HG03432 (cell line): ENCODE data around the gene SOX8.

Experiments
- ATAC-seq: cut with Tn5 transposase; IDR thresholded peaks from one replicate; pipeline ENCODE4 v1.9.1; 2021; ENCODE audit warnings: mild to moderate bottlenecking, moderate library complexity; ENCODE audit not compliant: unreplicated experiment

The SOX8 gene

DNA sequence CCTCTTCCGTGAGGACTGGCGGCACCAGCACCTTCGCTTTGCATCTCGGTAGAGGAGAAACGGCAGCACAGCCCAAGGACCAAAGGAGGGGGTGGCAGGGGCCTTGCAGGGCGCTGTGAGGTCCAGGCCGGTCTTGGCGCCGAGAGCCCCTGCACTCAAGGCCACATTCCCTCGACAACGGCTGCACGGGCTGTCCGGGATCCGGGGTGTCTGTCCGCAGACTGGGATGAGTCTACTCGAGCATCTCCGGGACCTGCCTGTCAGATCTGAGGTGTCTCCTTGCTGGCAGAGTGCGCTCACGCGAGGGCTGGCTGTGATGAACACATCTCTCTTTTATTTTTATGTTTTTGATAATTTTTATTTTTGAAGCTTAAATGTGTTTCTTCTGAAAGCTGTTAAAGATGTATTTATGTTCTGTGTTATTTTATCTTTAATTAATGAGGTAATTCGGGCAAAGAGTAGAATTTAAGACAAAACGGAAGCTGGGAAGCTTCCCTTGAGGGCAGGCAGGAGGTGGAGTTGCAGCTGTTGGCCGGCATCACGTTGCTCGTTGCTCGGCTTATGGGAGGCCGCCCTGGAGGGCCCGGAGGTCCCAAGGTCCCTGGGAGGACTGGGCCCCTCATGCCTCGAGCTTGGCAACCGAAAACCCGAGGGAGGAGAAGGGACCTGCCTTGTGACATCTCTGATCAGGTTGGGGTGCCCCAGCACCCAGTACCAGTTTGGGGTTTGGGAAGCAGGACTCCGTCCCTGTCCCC is 4.3 kb downstream of the SOX8 start:
- no peak for ATAC-seq

DNA sequence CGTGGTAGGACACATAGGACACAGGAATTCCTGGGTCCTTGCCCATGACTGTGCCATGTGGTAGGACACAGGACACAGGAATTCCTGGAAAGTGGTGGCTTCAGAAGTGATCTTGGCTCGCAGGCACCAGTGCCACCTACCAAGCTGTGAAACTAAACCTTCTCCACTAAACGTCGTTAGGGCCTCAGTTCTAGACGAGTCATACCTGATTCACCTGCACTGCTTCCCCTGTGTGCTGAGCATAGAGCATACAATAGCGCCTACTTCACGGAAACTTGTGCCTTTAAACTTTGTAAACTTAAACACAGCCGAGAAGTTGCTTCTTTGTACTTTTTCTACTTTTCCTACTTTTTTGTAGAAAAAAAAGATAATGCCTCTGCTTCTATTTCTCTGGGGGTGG is 4.8 kb downstream of the SOX8 start:
- ATAC-seq = no peak

DNA sequence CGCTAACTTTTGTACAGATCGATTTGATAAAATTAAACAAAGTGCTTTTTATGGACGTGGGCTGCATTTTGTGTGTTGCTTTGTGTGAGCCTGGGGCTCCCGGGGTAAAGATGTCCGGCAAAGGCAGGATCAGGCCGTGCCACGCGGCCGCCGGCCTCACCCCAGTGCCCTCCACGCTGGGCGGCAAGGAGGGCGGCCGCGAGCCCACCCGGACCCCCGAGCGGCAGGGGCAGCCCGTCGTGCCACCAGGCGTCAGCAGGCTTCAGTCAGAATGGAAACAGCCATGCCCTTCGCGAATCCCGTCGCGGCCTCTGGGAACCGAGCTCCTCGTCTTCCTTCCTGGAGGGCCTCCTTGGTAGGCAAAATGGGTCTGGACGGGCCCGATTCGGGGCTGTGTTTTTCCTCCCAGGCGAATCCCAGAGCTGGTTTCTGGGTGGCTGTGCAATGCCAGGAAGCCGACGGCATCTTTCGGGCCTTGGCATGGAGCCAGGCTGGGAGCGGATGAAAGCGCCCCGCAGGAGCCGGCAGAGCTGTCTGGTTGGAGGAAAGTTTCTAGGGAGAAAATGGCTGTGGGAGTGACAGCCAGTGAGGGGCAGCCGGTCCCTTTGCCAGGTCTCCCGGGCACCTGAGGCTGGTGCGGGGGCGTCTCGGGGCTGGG is 5.5 kb downstream of the SOX8 start:
- no peak for ATAC-seq

DNA sequence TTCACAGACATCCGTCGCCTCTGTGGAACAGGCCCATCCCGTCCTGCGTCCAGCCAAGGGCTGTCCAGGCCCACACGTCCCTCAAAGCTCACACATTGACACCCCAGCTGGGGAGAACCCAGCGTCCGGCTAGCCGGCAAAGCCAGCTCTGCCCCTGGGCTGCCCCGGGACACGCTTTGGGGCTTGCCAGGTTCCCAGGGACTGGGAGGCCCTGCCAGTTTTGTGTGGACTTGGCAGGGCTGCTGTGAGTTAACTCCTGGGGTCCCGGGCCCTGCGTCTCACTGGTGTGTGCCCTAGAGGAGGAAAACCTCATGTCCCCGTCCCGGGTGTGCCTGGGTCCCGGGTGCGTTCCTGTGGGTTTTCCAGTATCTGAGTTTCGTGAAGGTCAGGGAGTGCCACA is 6.3 kb downstream of the SOX8 start:
- ATAC-seq = no peak

DNA sequence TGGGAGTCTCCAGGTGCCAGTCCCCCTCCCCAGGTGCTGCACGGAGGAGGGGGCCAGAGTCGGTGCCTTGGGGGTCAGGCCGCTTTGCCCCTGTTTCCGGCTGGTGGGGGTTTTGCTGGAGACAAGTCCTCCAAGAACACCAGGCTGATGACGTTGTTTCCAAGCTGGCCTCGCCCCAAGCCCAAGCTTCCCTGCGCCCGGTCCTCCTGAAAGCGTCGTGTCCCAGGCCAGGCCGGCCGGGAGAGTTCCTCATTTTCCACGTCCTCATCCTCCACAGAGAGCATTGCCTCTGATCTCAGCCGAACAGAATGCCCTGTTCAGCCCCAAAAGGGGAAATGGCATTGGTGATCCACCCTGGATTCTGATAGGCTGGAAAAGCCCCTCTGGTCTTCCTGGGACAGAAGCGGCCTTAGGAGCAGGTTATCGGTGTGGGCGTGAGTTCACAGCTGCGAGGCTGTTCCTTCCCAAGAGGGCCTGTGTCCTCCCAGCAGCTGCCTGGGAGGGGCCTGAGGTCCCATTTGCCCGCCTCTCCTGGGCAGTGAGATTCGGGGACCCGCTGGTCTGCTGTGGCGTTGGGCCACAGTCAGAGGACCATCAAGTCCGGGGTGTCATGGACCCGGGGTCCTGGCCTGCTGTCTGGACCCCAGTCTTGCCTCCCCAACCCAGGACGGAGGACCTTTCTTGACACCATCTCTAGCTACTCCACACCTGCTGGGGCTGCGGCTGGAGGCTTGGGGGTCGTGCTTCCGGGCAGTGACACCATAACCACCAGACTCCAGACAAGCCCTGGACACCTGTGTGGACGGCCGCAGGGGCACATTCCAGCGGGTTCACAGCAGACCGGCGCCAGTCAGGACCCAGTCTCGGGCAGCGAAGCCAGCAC is 7.1 kb downstream of the SOX8 start:
- ATAC-seq = no peak

DNA sequence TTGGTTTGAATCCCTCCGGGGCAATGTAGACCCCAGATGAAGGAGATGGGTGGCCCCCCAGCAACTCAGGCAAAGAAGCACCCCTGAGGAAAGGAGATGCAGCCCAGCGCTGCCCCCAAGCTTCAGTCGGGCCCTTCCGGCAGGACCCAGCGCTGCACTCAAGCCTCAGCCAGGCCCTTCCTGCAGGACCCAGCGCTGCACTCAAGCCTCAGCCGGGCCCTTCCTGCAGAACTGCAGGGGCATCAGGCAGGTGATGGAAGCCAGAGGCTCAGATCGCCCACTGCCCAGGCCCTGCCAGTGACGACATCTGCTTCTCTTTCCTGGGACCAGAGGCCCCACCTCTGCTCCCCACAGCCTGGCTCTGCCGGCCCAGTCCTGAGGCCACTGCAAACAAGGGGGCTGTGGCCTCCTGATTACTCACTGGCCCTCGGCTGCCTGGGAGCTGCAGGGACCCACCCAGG is 7.8 kb downstream of the SOX8 start:
- ATAC-seq = no peak

DNA sequence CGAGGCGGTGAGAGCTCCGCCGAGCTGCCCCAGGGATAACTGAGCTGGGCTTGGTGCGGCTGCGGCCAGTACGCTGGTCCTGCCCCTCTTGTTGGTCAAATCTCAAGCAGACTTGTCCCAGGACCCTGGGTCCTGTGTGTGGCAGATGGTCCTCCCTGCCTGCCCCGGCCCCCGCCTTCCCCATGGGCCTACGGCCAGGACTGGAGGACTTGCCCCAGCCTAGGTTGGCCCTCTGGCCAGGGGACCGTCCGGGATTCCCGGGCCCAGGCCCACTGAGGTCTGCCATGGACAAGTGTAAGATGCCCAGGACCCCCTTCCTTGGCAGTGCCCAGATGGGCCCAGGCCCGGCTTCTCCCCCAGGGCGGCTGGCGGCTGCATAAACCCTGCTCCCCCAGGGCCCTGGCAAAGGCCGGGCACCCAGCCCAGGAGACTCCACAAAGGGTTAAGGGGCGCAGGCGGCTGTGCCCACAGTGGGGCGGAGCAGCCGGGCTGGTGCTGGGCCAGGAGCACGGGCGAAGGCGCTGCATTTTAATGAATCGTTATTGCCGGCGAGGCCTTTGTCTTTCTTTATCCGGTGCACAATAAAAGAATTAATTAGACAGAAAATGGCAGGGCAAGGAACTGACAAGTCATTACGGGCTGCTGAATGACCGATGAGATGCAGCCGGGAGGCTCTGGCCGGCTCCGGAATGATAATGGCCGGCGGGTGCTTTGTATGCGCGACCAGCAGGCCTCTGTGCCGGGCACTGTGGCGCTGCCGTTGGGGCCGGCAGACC is 9.1 kb downstream of the SOX8 start:
- no peak for ATAC-seq

DNA sequence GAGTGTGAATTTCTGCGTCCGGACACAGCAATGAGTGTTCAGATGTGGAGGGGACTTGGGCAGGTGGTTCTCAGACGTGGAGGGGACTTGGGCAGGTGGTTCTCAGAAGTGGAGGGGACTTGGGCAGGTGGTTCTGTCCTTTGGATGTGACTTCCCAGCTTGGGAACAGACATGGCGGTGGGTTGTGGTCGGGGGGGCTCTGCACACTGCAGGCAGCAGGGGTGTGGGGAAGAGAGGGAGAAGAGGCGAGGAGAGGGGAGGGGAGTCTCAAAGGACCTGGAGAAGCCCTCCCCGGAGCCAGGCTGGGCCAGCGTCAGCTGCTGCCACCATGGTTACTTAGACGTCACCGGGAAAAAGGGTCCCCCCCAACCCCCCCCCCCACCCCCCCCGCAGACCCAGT is 9.8 kb downstream of the SOX8 start:
- ATAC-seq = no peak

DNA sequence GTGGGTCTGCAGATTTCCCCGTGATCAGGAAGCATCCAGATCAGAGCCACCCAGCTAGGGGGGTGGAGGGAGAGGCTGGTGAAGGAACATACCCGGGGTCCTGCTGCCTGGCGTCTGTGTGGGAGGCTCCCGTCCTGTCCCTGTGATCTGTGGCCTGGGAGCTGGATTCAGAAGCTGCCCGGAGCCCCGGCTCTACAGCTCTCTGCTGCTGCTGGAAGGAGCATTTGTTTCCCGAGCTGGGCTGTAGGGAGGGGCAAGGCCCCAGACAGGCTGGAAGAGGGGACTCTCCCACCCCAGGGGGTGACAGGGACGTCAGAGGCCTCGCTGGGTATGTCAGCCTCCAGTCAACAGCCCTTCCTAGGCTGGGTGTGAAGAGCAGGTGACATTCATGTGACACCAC is 10.2 kb downstream of the SOX8 start:
- ATAC-seq = no peak

DNA sequence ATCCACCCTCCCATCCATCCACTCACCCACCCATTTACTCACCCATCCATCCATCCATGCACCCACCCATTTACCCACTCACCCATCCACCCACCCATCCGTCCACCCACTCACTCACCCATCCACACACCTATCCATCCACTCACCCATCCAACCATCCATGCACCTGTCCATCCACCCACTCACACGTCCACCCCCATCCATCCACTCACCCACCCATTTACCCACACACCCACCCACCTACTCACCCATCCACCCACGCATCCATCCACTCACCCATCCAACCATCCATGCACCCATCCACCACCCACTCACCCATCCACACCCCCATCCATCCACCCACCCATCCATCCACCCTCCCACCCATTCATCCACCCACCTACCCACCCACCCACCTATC is 12.2 kb downstream of the SOX8 start:
- no peak for ATAC-seq

DNA sequence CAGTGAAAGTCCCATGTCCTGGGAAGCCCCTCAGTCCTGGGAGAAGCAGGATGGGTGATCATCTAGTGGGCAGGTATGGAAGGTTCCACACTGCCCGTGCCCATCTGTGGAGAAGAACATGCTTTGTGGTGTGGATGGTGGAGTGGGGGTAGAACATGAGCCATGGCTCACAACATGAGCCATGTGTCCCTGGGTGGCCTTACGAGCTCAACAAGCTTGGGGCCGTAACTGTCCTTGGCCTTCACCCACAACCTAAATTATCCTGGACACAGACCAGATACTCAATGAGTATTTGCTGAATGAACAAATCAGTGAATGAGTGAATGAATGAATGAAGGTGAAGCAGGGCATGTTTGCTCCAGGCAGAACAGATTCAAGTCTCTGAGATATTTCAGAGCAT is 13.5 kb downstream of the SOX8 start:
- no peak for ATAC-seq

DNA sequence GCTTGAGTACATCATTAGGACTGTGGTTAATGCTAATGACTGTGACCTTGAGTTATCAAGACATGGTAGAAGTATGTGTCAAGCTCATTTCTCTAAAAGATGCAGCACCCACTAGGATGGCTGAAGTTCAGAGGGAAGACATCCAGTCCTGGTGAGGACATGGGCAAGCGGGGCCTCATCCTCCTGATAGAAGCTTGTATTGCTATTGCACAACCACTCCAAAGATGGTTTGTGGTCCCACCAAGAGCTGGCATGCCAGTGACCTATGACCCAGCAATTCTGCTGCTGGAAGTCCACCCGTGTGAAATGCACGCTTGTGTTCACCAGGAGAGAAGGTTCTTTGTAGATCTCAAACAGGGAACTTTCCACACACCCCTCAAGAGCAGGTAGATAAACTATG is 14.2 kb downstream of the SOX8 start:
- ATAC-seq = no peak

DNA sequence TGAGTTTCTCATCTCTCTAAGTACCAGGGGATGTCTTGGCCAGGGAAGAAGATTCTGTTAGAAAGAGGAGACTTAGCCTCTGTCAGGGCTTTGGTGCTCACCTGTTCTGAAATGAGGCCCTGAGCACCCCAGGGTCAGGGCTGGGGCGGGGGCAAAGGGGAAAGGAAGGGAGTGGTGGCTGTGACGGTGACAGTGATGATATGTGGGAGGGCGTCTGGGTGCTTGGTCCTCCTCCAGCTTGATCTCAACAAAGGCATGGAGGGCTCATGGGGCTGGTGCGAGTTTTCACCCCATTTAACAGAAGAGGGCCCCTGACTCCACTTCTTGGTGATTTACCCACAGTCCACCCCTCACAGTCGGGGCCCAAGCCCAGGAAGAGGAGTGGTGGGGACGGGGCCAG is 15.1 kb downstream of the SOX8 start:
- no peak for ATAC-seq

DNA sequence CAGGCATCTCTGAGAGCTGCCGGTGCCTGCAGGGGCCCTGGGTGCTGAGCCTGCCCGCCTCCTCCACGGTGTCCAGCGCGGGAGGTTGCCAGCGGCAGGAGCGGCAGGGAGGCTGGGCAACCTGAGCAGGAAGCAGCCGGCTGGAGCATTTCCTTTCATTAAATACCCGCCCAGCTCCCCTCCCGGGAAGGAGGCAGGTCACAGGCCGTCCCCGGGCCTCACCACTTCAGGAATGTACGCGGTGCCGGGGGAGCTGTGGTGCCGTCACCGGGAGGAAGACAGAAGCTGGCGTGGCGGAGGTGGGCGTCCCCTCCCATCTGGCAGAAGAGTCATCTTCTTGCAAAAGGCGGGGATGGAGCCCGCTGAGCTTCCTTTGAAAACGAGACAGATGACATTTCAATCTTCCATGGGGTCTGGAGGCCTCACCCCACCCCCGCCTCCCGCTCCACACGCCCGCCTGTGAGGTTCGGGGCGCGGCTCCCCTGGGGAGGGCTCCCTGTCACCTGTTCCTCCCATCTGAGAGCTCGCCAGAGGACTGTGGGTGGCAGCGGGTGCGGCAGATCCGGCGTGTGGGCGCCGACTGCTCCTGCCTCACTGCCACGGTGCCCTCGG is 16.0 kb downstream of the SOX8 start:
- no peak for ATAC-seq

DNA sequence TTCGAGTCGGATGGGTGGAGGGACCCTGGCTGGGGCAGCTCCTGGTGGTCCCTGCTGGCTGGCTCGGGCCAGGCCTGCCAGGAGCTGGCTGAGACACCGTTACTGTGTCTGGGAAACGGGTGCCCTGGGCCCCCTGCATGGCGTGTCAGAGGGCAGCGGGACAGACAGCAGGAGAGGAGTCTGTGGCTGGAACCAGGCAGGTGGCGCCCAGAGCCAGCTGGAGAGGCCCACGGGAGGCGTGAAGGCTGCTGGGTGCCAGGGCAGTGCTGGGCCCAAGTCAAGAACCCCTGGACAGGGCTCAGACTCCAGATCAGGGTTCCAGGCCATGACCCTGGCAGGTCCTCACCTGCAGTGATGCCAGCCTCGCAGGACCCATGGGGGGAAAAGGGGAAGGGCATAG is 16.6 kb downstream of the SOX8 start:
- ATAC-seq = no peak

DNA sequence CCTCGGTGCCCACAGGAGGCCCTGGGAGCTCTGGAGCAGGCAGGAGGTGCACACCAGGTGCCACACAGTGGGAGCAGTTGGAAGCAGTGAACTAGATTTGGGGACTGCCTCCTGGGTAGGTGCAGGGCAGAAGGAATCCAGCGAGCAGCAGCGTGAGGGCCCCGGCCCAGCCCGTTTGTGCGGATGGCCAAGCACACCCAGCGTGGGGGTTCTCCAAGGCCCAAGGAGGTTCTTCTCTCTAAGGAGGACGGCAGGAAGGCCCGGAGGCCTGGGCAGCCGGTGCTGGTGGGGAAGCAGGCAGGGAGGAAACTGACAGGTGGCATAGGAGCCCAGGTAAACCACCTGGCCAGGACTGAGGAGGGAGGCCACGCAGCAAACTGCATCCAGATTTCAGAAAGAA is 17.0 kb downstream of the SOX8 start:
- no peak for ATAC-seq

DNA sequence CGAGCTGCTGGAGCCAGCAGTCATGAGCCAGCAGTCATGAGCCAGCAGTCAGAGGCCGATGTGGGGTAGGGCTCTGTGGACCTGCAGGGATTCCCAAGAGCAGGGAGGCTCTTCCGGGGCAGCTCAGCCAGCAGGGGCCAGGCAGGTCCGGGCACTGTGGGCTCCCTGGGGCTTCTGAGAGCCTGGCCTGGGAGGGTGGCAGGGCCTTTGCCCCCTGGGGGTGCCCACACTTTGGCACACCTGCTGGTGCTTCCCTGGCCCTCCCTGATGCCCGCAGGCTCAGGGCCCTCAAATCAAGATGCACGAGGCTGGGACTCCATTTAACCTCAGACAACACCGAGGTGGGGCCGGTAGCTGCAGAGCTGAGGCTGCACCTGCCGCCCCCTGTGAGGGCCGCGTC is 18.1 kb downstream of the SOX8 start:
- no peak for ATAC-seq

DNA sequence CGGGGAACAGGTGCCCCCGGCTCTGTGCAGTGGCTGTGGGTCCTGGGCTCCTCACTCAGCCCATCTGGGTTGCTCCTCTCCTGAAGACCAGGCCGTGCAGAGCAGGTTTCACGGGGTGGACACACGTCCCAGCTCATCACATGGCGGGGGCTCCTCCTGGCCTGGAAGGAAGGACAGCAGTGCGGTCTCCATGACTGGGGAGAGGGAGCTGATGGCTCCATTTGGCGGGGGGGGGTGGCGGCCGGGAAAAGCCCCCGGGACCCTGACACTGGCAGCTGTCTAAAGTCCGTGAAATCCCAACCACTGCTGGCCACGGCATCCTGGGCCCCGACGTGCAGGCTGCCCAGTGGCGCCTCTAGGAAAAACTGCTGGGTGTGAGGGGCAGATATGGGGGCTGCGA is 19.0 kb downstream of the SOX8 start:
- no peak for ATAC-seq

DNA sequence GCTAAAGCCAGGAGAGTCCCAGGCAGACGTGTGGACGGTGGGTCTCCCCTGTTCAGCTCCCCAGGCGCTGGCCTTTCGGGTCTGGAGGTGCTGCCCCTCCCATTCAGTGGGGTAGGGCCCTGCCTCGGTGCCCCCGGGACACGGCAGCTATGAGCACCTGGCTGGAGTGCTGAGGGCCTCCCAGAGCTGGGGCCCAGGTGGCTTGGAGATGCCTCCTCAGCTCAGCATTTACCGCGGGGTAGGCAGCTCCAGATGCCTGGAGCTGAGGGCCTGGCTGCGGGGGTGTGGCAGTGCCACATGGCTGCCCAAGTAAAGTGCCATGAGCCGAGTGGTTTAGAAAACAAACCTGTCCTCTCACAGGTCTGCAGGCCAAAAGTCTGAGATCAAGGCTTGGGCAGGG is 19.5 kb downstream of the SOX8 start:
- ATAC-seq = no peak

DNA sequence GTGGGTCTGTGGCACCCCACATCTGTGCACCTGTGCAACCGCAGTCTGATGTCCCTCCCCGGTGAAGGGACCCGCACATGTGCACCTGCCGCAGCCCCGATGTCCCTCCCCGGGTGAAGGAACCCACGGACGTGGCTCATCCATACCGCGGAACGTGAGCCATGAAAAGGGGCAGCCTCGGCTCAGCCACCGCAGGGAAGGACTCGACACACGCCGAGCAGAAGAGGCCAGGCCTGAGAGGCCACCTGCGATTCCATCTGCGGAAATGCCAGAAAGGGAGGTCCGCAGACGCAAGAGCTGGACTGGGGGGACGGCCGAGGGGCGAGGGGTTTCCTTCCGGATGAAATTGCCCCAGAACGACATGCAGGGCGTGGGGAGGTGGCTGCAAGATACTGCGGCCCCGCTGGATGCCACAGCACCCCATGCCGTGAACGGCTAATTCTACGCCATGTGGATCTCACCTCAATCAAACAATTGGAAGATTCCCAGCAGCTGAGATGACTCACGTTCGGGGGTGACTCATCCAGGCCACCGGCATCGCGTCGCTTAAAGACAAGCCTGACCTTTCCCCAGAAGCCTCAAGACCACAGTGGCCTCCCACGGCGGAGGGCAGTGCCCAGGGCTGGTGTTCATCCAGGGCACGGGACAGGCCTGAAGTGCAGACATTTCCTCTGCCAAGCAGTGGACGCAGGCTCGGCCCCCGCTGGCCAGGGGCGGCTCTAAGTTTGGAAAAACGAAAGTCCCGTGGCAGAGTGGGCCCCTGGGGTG is 21.0 kb downstream of the SOX8 start:
- no peak for ATAC-seq
